Measurements from ENCODE around the gene SMIM22.
A peak's percentile ranks its signal among the peaks of the same experiment; 100 is the strongest.

Gene SMIM22

DNA sequence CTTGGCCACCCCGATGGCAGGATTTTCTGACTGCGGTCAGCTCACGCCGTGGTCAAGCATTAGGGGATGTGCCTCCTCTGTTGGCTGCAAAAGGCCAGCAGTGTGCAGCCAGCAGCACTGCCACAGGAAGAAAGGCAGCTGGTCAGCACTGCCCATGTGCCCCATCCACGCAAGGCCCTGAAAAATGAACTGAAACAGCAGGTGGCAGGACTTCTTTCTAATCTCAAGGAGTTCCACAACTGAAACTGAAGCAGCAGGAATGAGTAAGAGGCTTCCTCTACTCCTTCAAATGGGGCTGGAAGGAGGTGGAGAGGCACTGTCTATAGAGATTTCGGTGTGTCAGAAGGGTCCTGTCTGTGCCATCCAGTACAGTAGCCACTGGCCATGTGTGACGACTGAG, 31.4 kb upstream of the SMIM22 start:
- TF ChIP-seq, protein P1, sequence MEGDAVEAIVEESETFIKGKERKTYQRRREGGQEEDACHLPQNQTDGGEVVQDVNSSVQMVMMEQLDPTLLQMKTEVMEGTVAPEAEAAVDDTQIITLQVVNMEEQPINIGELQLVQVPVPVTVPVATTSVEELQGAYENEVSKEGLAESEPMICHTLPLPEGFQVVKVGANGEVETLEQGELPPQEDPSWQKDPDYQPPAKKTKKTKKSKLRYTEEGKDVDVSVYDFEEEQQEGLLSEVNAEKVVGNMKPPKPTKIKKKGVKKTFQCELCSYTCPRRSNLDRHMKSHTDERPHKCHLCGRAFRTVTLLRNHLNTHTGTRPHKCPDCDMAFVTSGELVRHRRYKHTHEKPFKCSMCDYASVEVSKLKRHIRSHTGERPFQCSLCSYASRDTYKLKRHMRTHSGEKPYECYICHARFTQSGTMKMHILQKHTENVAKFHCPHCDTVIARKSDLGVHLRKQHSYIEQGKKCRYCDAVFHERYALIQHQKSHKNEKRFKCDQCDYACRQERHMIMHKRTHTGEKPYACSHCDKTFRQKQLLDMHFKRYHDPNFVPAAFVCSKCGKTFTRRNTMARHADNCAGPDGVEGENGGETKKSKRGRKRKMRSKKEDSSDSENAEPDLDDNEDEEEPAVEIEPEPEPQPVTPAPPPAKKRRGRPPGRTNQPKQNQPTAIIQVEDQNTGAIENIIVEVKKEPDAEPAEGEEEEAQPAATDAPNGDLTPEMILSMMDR (conservative IDR thresholded peaks at IDR 0.05; ENCODE audit: low read depth, low read length) = no peak
- no peak for DNase-seq (ENCODE audit: low read depth)
- no peak overlapping the region for H3K4me3 ChIP-seq (ENCODE audit: low read length)

DNA sequence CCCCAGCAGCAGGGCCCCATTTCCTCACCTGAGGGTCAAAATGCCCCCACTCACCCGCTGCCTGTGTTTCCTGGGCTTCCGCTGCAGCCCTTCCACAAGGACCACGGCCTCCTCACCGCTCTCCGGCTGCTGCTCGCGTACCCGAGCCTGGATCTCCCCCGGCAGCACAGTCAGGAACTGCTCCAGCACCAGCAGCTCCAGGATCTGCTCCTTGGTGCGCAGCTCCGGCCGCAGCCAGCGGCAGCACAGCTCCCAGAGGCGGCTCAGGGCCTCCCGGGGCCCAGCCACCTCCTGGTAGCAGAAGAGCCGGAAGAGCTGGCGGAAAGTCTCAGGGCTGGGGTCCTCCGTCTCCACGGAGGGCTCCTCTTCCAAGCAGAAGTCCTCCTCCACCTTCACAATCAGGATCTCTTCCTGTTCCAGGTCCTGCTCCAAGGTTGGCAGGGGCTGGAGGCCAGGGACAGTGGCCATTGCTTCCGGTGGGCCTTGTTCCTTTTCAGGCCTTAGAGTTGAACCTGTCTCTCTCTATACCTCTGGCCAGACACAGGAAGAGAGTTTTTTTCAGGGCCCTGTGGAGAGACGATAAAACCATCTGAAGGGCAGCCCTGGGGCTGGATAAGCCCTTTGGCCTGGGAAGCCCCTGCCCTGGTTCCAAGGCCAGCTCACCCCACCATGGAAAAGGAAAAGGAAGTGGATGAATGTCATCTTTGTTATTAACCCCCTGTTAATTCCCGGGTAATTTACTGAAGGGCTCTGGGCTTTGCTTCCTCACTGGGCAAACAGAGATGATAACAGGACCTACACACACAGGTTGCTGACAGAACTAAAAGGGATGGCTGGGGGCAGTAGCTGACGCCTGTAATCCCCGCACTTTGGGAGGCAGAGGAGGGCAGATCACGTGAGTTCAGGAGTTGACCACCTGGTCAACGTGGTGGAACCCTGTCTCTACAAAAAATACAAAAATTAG, 29.4 kb upstream of the SMIM22 start:
- H3K4me3 ChIP-seq (ENCODE audit: low read length) = peak overlapping the region; percentile 85
- TF ChIP-seq, protein P1 (conservative IDR thresholded peaks at IDR 0.05; ENCODE audit: low read depth, low read length) = no peak
- DNase-seq (ENCODE audit: low read depth) = no peak

DNA sequence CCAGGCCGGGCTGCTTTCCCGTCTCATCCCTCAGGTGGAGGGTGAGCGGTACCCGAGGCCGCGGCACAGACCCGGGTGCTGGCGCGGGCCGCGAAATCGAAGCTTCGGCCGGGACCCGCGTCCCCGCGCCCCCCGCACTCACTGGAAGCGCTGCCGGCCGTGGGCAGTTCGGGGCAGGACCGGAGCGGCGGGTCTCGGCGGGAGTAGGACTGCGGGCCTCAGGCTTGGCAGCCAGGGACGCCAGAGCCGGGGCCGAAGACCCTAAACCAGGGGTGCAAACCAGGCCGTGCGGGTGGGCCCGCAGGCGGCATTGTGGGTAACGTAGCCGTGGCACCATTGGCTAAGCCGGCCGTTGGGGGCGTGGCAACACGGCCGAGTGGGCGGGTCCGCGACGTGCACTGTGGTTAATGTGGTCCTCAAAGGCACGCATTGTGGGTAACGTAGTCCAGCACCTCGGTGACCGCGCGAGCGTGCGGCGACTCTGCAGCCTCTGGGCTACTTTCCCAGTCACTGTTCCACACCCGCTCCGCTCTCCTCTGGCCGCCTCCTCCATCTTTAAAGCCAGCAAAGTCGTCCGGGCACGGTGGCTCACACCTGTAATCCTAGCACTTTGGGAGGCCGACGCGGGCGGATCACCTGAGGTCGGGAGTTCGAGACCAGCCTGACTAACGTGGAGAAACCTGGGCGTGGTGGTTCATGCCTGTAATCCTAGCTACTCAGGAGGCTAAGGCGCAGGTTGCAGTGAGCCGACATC, 28.1 kb upstream of the SMIM22 start, which contains the start of gene ZNF500:
TSS of gene ZNF500 (minus strand) at position 288 of the 754 bp plus-strand sequence. CDS start 1,184 bp downstream, outside the sequence.
- peak within 1 kb of the TSS; percentile 85 for H3K4me3 ChIP-seq (ENCODE audit: low read length)
- peak; percentile 86 for DNase-seq (ENCODE audit: low read depth)
- TF ChIP-seq, protein P1 (conservative IDR thresholded peaks at IDR 0.05; ENCODE audit: low read depth, low read length) = no peak

DNA sequence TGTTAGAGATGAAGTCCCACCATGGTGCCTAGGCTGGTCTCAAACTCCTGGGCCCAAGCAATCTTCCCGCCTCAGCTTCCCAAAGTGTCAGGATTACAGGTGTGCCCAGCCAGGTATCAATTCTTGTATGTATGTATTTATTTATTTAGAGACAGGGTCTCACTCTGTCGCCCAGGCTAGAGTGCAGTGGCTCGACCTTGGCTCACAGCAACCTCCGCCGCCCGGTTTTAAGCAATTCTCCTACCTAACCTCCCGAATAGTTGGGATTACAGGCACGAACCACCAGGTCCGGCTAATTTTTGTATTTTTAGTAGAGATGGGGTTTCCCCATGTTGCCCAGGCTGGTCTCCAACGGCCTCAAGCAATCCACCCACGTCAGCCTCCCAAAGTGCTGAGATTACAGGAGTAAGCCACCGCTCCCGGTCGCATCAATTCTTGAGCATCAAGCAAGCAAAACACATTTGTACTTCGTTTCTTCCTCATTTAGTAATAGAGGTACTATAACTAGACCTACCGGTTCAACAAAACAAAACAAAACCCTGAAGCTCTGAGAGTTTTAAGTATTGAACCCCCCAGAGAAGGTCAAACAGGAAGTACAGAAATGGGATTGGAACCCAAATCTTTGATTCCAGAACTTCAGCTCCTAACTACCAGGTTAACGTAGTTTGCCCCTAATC, 27.2 kb upstream of the SMIM22 start:
- H3K4me3 ChIP-seq (ENCODE audit: low read length) = peak overlapping the region; percentile 71
- TF ChIP-seq, protein P1 (conservative IDR thresholded peaks at IDR 0.05; ENCODE audit: low read depth, low read length) = no peak
- no peak for DNase-seq (ENCODE audit: low read depth)

DNA sequence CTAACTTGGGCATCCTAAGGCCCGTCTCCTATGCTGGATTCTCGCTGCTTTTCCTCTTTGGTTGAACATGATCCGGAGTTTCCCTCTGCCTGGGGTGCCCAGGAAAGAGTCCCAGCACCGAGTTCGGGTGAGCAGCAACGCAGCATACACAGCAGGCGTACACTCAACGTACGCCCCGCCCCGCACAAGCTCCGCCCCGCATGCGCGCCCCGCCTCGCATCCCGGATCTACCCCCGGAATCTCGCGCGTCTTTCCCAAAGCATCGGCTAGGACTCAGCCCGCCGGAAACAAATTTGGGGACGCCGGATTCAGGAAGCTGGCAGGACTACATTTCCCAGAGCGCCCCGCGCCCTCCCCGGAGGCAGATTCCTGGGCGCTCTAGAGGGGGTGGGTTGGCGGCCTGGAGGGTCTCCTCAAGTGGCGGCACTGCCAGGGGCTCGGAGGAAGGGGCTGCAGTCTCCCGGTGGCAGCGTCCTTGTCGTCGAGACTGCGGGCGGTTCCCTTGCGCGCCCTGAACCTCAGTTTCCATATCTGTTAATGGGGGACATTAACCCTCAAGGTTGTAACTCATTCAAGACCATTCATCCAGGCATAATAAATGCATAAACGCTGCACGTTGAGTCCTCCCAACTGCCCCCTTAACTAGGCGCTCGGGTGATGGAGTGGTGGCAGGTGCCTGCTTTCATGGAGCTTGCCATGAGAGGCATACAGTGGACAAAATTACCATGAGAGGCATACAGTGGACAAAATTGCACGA, 26.4 kb upstream of the SMIM22 start:
- TF ChIP-seq, protein P1 (conservative IDR thresholded peaks at IDR 0.05; ENCODE audit: low read depth, low read length) = no peak
- H3K4me3 ChIP-seq (ENCODE audit: low read length) = peak overlapping the region; percentile 71

DNA sequence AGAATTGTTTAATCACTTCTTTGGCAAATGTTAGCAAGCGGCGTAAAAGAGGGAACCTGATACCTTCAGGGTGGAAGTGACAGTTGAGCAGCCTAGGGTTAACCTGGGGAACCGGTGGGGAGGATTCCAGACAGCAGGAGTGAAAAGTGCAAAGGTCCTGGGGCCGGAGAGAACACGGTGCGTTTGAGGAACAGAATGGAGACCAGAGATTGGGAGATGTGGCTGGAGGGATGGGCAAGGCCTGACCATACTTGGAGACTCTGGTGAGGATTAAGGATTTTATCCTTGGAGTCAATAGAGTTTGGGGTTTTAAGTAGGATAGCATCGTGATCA, 25.9 kb upstream of the SMIM22 start:
- TF ChIP-seq, protein P1 (conservative IDR thresholded peaks at IDR 0.05; ENCODE audit: low read depth, low read length) = no peak
- DNase-seq (ENCODE audit: low read depth) = no peak
- peak overlapping the region; percentile 71 for H3K4me3 ChIP-seq (ENCODE audit: low read length)

More for the DNA sequence above, 26.4 kb upstream of the SMIM22 start:
- DNase-seq (ENCODE audit: low read depth) = peak; percentile 70

All from retinal pigment epithelial cell (primary cell).